ENCODE data around the gene STYK1.
A peak's percentile ranks its signal among the peaks of the same experiment; 100 is the strongest.

STYK1 gene

DNA sequence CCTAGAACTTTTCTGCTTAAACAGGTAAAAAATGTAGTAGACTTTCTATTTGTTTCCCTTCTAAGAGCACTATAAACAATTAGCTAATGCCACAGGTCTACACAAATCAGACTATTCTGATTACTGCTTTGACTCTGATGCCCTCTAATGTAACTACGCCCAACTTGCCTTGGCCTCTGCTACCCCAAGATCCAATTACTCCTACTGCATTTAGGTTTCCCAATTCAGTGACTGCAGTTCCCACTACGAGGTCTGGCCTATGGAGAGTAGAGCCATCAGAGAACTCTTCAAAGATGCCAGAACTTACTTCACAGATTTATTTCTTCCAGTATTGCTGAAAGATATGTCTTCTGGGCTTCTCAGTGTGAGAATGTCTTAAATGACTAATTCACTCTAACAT, 15.3 kb upstream of the STYK1 start:
- Histone ChIP-seq H3K27me3 (ENCODE audit: control insufficient read depth in 1 of 2, insufficient read depth in 2 of 2, low read length in 2 of 2) (peaks cover 0 to 8% of the 10 kb centered on the region in 2 donors), H3K27ac (ENCODE audit: low read length) (no peak overlapping the region), H3K9me3 (ENCODE audit: control insufficient read depth in 2 of 2, low read length in 2 of 2) (no peaks in the 10 kb centered on the region), H3K4me1 (ENCODE audit: control insufficient read depth, insufficient read depth, low read length) (no peaks in the 10 kb centered on the region), H3K36me3 (ENCODE audit: control insufficient read depth in 2 of 2, insufficient read depth in 2 of 2, low read length in 2 of 2) (peaks cover 0 to 2% of the 10 kb centered on the region in 2 donors), H3K4me3 (ENCODE audit: low read length in 2 of 2) (no peak overlapping the region), H3K9ac (ENCODE audit: low read length in 2 of 2) (no peak overlapping the region)

GRCh38 chr12:10688042-10688441, 14.2 kb upstream of the STYK1 start:
- H3K36me3 ChIP-seq (ENCODE audit: control insufficient read depth in 2 of 2, insufficient read depth in 2 of 2, low read length in 2 of 2): no peaks in the 10 kb centered on the region
- H3K9me3 ChIP-seq (ENCODE audit: control insufficient read depth in 2 of 2, low read length in 2 of 2): no peaks in the 10 kb centered on the region
- H3K27ac ChIP-seq (ENCODE audit: low read length): no peak overlapping the region
- H3K4me1 ChIP-seq (ENCODE audit: control insufficient read depth, insufficient read depth, low read length): no peaks in the 10 kb centered on the region
- no peak overlapping the region for H3K9ac ChIP-seq (ENCODE audit: low read length in 2 of 2)
- H3K27me3 ChIP-seq (ENCODE audit: control insufficient read depth in 1 of 2, insufficient read depth in 2 of 2, low read length in 2 of 2): peaks cover 0 to 8% of the 10 kb centered on the region in 2 donors
- no peak overlapping the region for H3K4me3 ChIP-seq (ENCODE audit: low read length in 2 of 2)

DNA sequence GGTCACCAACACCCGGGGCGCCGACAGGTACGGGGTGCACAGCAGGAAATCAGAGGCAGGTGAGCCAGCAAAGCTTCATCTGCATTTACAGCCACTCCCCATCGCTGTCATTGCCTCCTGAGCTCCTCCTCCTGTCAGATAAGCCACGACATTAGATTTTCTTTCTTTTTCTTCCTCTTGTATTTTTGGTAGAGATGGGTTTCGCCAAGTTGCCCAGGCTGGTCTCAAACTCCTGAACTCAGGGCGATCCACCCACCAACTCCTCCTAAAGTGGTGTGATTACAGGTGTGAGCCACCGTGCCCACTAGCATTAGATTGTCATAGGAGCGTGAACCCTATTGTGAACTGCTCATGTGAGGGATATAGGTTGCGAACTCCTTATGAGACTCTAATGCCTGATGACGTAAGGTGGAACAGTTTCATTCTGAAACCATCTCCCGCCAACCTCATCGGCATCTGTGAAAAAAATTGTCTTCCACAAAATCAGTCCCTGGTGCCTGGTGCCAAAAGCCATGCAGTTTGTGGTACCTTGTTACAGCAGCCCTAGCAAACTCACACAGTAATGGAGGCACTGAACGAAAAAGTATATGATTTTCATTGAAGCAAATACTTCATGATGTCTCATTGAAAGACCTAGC, 1.5 kb downstream of the STYK1 start:
- H3K36me3 ChIP-seq (ENCODE audit: control insufficient read depth in 2 of 2, insufficient read depth in 2 of 2, low read length in 2 of 2): no peaks in the 10 kb centered on the region
- peaks cover 13 to 17% of the 10 kb centered on the region in 2 donors for H3K27me3 ChIP-seq (ENCODE audit: control insufficient read depth in 1 of 2, insufficient read depth in 2 of 2, low read length in 2 of 2)
- no peaks in the 10 kb centered on the region for H3K9me3 ChIP-seq (ENCODE audit: control insufficient read depth in 2 of 2, low read length in 2 of 2)
- peaks cover 2% of the 10 kb centered on the region for H3K4me1 ChIP-seq (ENCODE audit: control insufficient read depth, insufficient read depth, low read length)
- H3K9ac ChIP-seq (ENCODE audit: low read length in 2 of 2): no peak overlapping the region
- no peak overlapping the region for H3K27ac ChIP-seq (ENCODE audit: low read length)
- H3K4me3 ChIP-seq (ENCODE audit: low read length in 2 of 2): peak overlapping the region in 1 of 2 donors; percentile 17

GRCh38 chr12:10669533-10669932, 4.3 kb downstream of the STYK1 start:
- H3K4me1 ChIP-seq (ENCODE audit: control insufficient read depth, insufficient read depth, low read length): peaks cover 2% of the 10 kb centered on the region
- peaks cover 13 to 17% of the 10 kb centered on the region in 2 donors for H3K27me3 ChIP-seq (ENCODE audit: control insufficient read depth in 1 of 2, insufficient read depth in 2 of 2, low read length in 2 of 2)
- no peak overlapping the region for H3K27ac ChIP-seq (ENCODE audit: low read length)
- H3K4me3 ChIP-seq (ENCODE audit: low read length in 2 of 2): no peak overlapping the region
- H3K36me3 ChIP-seq (ENCODE audit: control insufficient read depth in 2 of 2, insufficient read depth in 2 of 2, low read length in 2 of 2): no peaks in the 10 kb centered on the region
- no peak overlapping the region for H3K9ac ChIP-seq (ENCODE audit: low read length in 2 of 2)
- no peaks in the 10 kb centered on the region for H3K9me3 ChIP-seq (ENCODE audit: control insufficient read depth in 2 of 2, low read length in 2 of 2)

DNA sequence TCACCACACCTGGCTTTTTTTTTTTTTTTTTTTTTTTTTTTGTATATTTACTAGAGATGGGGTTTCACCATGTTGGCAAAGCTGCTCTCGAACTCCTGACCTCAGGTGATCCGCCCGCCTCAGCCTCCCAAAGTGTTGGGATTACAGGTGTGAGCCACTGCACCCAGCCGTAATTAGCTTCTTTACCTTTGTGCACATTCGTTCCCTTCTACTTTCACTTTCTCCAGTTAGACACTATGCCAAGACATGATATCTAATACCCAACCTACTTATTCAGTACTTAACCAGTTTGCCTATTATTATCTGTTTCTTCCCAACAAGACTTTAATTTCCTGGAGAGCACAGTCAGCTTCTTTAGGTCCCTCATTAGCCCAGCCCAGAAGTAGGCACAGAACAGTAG, 5.3 kb downstream of the STYK1 start:
- no peaks in the 10 kb centered on the region for H3K36me3 ChIP-seq (ENCODE audit: control insufficient read depth in 2 of 2, insufficient read depth in 2 of 2, low read length in 2 of 2)
- no peak overlapping the region for H3K9ac ChIP-seq (ENCODE audit: low read length in 2 of 2)
- peaks cover 8 to 9% of the 10 kb centered on the region in 2 donors for H3K27me3 ChIP-seq (ENCODE audit: control insufficient read depth in 1 of 2, insufficient read depth in 2 of 2, low read length in 2 of 2)
- H3K27ac ChIP-seq (ENCODE audit: low read length): no peak overlapping the region
- no peaks in the 10 kb centered on the region for H3K9me3 ChIP-seq (ENCODE audit: control insufficient read depth in 2 of 2, low read length in 2 of 2)
- H3K4me1 ChIP-seq (ENCODE audit: control insufficient read depth, insufficient read depth, low read length): no peaks in the 10 kb centered on the region
- H3K4me3 ChIP-seq (ENCODE audit: low read length in 2 of 2): no peak overlapping the region

DNA sequence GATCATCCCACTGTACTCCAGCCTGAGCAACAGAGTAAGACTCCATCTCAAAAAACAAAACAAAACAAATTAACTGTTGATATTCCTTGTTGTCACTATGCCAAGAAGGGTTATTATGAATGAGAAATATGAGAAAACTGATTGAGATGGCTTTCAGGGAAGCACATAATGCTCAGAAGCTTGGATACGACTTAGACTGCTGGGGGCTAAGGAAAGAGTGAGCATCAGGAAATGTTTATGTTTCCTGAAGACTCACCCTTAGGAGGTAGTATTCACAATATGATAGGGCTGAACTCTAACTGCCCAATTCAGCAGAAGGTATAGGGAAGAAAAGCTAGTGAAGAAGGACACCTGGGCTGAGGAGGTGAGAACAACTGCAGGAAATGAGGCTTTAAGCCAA, 6.3 kb downstream of the STYK1 start:
- no peaks in the 10 kb centered on the region for H3K4me1 ChIP-seq (ENCODE audit: control insufficient read depth, insufficient read depth, low read length)
- H3K9me3 ChIP-seq (ENCODE audit: control insufficient read depth in 2 of 2, low read length in 2 of 2): no peaks in the 10 kb centered on the region
- H3K9ac ChIP-seq (ENCODE audit: low read length in 2 of 2): no peak overlapping the region
- H3K4me3 ChIP-seq (ENCODE audit: low read length in 2 of 2): no peak overlapping the region
- H3K27ac ChIP-seq (ENCODE audit: low read length): no peak overlapping the region
- H3K36me3 ChIP-seq (ENCODE audit: control insufficient read depth in 2 of 2, insufficient read depth in 2 of 2, low read length in 2 of 2): no peaks in the 10 kb centered on the region
- peaks cover under 1 to 6% of the 10 kb centered on the region in 2 donors for H3K27me3 ChIP-seq (ENCODE audit: control insufficient read depth in 1 of 2, insufficient read depth in 2 of 2, low read length in 2 of 2)

GRCh38 chr12:10664499-10664898, 9.4 kb downstream of the STYK1 start:
- H3K36me3 ChIP-seq (ENCODE audit: control insufficient read depth in 2 of 2, insufficient read depth in 2 of 2, low read length in 2 of 2): no peaks in the 10 kb centered on the region
- H3K9me3 ChIP-seq (ENCODE audit: control insufficient read depth in 2 of 2, low read length in 2 of 2): no peaks in the 10 kb centered on the region
- no peaks in the 10 kb centered on the region for H3K4me1 ChIP-seq (ENCODE audit: control insufficient read depth, insufficient read depth, low read length)
- no peaks in the 10 kb centered on the region for H3K27me3 ChIP-seq (ENCODE audit: control insufficient read depth in 1 of 2, insufficient read depth in 2 of 2, low read length in 2 of 2)
- H3K4me3 ChIP-seq (ENCODE audit: low read length in 2 of 2): no peak overlapping the region
- H3K27ac ChIP-seq (ENCODE audit: low read length): no peak overlapping the region
- H3K9ac ChIP-seq (ENCODE audit: low read length in 2 of 2): no peak overlapping the region

DNA sequence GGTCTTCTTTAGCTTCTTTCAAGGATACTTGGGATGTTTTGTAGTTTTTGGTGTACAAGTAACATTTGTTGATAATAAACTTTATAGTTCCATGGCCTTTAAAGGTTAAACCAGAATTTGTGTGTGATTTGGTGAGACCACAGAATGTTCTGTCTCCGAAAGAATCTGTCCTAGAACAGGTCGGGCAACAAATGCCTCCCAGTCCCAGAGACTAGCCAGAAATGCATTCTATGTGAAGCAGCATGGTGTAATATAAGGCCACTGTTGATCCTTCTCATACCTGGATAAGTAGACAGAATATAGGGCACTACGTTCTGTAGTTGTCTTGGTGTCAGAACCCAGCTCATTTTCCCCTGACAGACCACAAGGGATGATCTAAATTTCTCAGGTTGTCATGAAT, 10.0 kb downstream of the STYK1 start:
- no peak overlapping the region for H3K27ac ChIP-seq (ENCODE audit: low read length)
- no peak overlapping the region for H3K4me3 ChIP-seq (ENCODE audit: low read length in 2 of 2)
- H3K9me3 ChIP-seq (ENCODE audit: control insufficient read depth in 2 of 2, low read length in 2 of 2): no peaks in the 10 kb centered on the region
- no peaks in the 10 kb centered on the region for H3K4me1 ChIP-seq (ENCODE audit: control insufficient read depth, insufficient read depth, low read length)
- no peaks in the 10 kb centered on the region for H3K27me3 ChIP-seq (ENCODE audit: control insufficient read depth in 1 of 2, insufficient read depth in 2 of 2, low read length in 2 of 2)
- H3K36me3 ChIP-seq (ENCODE audit: control insufficient read depth in 2 of 2, insufficient read depth in 2 of 2, low read length in 2 of 2): no peaks in the 10 kb centered on the region
- no peak overlapping the region for H3K9ac ChIP-seq (ENCODE audit: low read length in 2 of 2)

DNA sequence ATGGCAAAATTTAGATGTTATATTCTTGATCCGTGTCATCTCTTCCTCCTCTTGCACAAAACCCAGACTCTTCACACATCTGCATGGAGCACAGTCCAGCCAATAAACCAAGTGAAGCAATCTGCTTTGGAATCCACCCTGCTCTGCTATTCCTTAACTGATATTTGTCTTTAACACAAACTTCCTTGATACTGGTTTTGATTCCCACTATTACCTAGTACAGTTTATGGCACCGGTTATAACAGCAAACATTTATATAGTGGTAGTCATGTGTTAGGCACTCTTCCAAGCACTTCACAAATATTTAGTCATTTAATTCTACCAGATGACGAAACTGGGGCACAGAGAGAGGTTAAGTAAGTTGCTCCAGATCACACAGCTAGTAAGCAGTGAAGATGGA, 12.5 kb downstream of the STYK1 start:
- Histone ChIP-seq H3K36me3 (ENCODE audit: control insufficient read depth in 2 of 2, insufficient read depth in 2 of 2, low read length in 2 of 2) (no peaks in the 10 kb centered on the region), H3K27ac (ENCODE audit: low read length) (no peak overlapping the region), H3K4me1 (ENCODE audit: control insufficient read depth, insufficient read depth, low read length) (no peaks in the 10 kb centered on the region)

DNA sequence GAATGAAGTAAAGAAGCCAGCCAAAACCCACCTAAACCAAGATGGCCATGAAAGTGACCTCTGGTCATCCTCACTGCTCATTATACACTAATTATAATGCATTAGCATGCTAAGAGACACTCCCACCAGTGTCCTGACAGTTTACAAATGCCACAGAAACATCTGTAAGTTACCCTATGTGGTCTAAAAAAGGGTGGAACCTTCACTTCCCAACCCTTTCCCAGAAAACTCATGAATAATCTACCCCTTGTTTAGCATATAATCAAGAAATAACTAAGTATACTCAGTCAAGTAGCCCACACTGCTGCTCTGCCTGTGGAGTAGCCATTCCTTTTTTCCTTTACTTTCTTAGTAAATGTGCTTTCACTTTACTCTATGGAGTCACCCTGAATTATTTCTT, 19.8 kb downstream of the STYK1 start:
- no peaks in the 10 kb centered on the region for H3K9me3 ChIP-seq (ENCODE audit: control insufficient read depth in 2 of 2, low read length in 2 of 2)
- H3K27me3 ChIP-seq (ENCODE audit: control insufficient read depth in 1 of 2, insufficient read depth in 2 of 2, low read length in 2 of 2): no peaks in the 10 kb centered on the region
- no peaks in the 10 kb centered on the region for H3K4me1 ChIP-seq (ENCODE audit: control insufficient read depth, insufficient read depth, low read length)
- H3K36me3 ChIP-seq (ENCODE audit: control insufficient read depth in 2 of 2, insufficient read depth in 2 of 2, low read length in 2 of 2): no peaks in the 10 kb centered on the region
- H3K4me3 ChIP-seq (ENCODE audit: low read length in 2 of 2): no peak overlapping the region
- H3K27ac ChIP-seq (ENCODE audit: low read length): no peak overlapping the region
- H3K9ac ChIP-seq (ENCODE audit: low read length in 2 of 2): no peak overlapping the region

More for the DNA sequence above, 12.5 kb downstream of the STYK1 start:
- Histone ChIP-seq H3K9ac (ENCODE audit: low read length in 2 of 2) (no peak overlapping the region), H3K4me3 (ENCODE audit: low read length in 2 of 2) (no peak overlapping the region), H3K27me3 (ENCODE audit: control insufficient read depth in 1 of 2, insufficient read depth in 2 of 2, low read length in 2 of 2) (no peaks in the 10 kb centered on the region), H3K9me3 (ENCODE audit: control insufficient read depth in 2 of 2, low read length in 2 of 2) (no peaks in the 10 kb centered on the region)

DNA sequence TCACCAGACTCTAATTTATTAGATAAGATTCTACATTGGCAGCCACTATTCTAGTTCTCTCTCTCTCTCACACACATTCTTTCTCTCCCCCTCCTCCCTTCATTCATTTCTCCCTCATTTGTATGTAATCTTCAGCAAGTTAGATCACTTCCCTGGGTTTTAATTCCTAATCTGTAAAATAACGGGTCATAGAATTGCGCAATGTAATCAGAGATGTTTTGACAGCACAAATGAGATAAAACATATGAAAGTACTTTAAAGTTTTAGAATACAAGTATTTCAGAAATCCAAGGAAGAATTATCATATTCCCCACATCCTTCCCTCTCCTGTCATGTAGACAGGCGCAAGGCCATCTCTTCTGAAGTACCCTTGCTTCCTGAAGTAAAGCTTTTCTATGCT, 21.7 kb downstream of the STYK1 start:
- Histone ChIP-seq H3K36me3 (ENCODE audit: control insufficient read depth in 2 of 2, insufficient read depth in 2 of 2, low read length in 2 of 2) (no peaks in the 10 kb centered on the region), H3K9me3 (ENCODE audit: control insufficient read depth in 2 of 2, low read length in 2 of 2) (no peaks in the 10 kb centered on the region), H3K27ac (ENCODE audit: low read length) (no peak overlapping the region), H3K27me3 (ENCODE audit: control insufficient read depth in 1 of 2, insufficient read depth in 2 of 2, low read length in 2 of 2) (no peaks in the 10 kb centered on the region), H3K9ac (ENCODE audit: low read length in 2 of 2) (no peak overlapping the region), H3K4me3 (ENCODE audit: low read length in 2 of 2) (no peak overlapping the region), H3K4me1 (ENCODE audit: control insufficient read depth, insufficient read depth, low read length) (no peaks in the 10 kb centered on the region)
